HFFc6 (cell line): ENCODE results near the gene SH2D2A. TPM values are rescaled to one million over a fixed set of nuclear protein-coding genes. Genes with fewer than 3 reads are reported as not detected.

Experiments used
- DNase-seq: peaks from one replicate; pipeline ENCODE4 v3.0.0-alpha.2; 2018
- H3K27ac Mint-ChIP-seq: 2 replicates; pipeline ENCODE4 v1.8.0; 2020; ENCODE audit warnings: mild to moderate bottlenecking, mixed read lengths
- H3K27me3 Mint-ChIP-seq: 2 replicates; pipeline ENCODE4 v1.8.0; 2021; ENCODE audit warnings: mild to moderate bottlenecking, moderate library complexity, mixed read lengths; ENCODE audit not compliant: insufficient read depth
- H3K36me3 Mint-ChIP-seq: 2 replicates; pipeline ENCODE4 v1.8.0; 2021; ENCODE audit warnings: low read depth, mixed read lengths
- H3K4me1 Mint-ChIP-seq: 2 replicates; pipeline ENCODE4 v1.8.0; 2020; ENCODE audit warnings: low read depth, mixed read lengths
- H3K4me3 Mint-ChIP-seq: 2 replicates; pipeline ENCODE4 v1.8.0; 2020; ENCODE audit warnings: mild to moderate bottlenecking, moderate library complexity, mixed read lengths
- H3K9me3 Mint-ChIP-seq: 2 replicates; pipeline ENCODE4 v1.8.0; 2020; ENCODE audit warnings: mild to moderate bottlenecking, mixed read lengths
- CTCF ChIP-seq: fragments of 200-600 bp; sonication (generic); IDR thresholded peaks from 2 replicates; pipeline ENCODE4 v1.5.0; 2021; ENCODE audit warnings: antibody characterized with exemption, mild to moderate bottlenecking
- total RNA-seq, 6 experiments: library from RNA; stranded (reverse); fragmentation: NEBNext Ultra II Directional; extraction: Animal tissue kit (Norgen Biotek cat#: 25700); gene quantifications; 2 replicates in 1 of 6; 3 replicates in 5 of 6; pipeline ENCODE4 v1.2.3, GENCODE V29; 2021

SH2D2A gene
- total RNA-seq, 6 experiments from 2014 or later: 0.09 to 0.17 TPM; not detected in 4

- Mint-ChIP-seq H3K27me3 (peaks cover 14% of the 10 kb centered on the region), H3K27ac (no peak overlapping the region), H3K36me3 (no peaks in the 10 kb centered on the region), H3K4me1 (peaks cover 43% of the 10 kb centered on the region), H3K4me3 (no peak overlapping the region), H3K9me3 (no peaks in the 10 kb centered on the region)
- DNase-seq: no peak
- peak; percentile 71; the same call in 1 of the 2 replicates for TF ChIP-seq CTCF
Observed at GRCh38 chr1:156813750-156814570, 2.7 kb downstream of the SH2D2A start.

- no peak for TF ChIP-seq CTCF
- no peak for DNase-seq
- H3K36me3 Mint-ChIP-seq: no peaks in the 10 kb centered on the region
- peaks cover 14% of the 10 kb centered on the region for H3K27me3 Mint-ChIP-seq
- no peak overlapping the region for H3K27ac Mint-ChIP-seq
- H3K4me3 Mint-ChIP-seq: no peak overlapping the region
- H3K9me3 Mint-ChIP-seq: no peaks in the 10 kb centered on the region
- peaks cover 43% of the 10 kb centered on the region for H3K4me1 Mint-ChIP-seq
Observed at GRCh38 chr1:156813298-156813697, 3.4 kb downstream of the SH2D2A start.

- H3K36me3 Mint-ChIP-seq: no peaks in the 10 kb centered on the region
- H3K27ac Mint-ChIP-seq: no peak overlapping the region
- peaks cover 14% of the 10 kb centered on the region for H3K27me3 Mint-ChIP-seq
- no peak for DNase-seq
- H3K9me3 Mint-ChIP-seq: no peaks in the 10 kb centered on the region
- no peak for TF ChIP-seq CTCF
- no peak overlapping the region for H3K4me3 Mint-ChIP-seq
- H3K4me1 Mint-ChIP-seq: peaks cover 43% of the 10 kb centered on the region
Observed at GRCh38 chr1:156812293-156812990, 4.2 kb downstream of the SH2D2A start.

GRCh38 chr1:156811168-156811567, 5.5 kb downstream of the SH2D2A start:
- Mint-ChIP-seq H3K4me1 (peaks cover 33% of the 10 kb centered on the region), H3K27me3 (peaks cover 14% of the 10 kb centered on the region), H3K27ac (no peak overlapping the region), H3K4me3 (no peak overlapping the region), H3K36me3 (no peaks in the 10 kb centered on the region), H3K9me3 (no peaks in the 10 kb centered on the region)
- DNase-seq: no peak
- no peak for TF ChIP-seq CTCF

- Mint-ChIP-seq H3K9me3 (no peaks in the 10 kb centered on the region), H3K36me3 (no peaks in the 10 kb centered on the region)
- no peak for TF ChIP-seq CTCF
Observed at GRCh38 chr1:156809711-156810366, 6.8 kb downstream of the SH2D2A start.

More at GRCh38 chr1:156809711-156810366, 6.8 kb downstream of the SH2D2A start:
- H3K4me1 Mint-ChIP-seq: peaks cover 25% of the 10 kb centered on the region
- no peak overlapping the region for H3K27ac Mint-ChIP-seq
- no peak overlapping the region for H3K4me3 Mint-ChIP-seq
- no peak for DNase-seq
- H3K27me3 Mint-ChIP-seq: peaks cover 11% of the 10 kb centered on the region
